ENCODE data around the gene ATP5F1B. TPM values are rescaled to one million over a fixed set of nuclear protein-coding genes. Genes with fewer than 3 reads are reported as not detected.

ATP5F1B gene
- total RNA-seq, 1 experiment from 2014 or later: 999 TPM

GRCh38 chr12:56589783-56590182 lies 56.0 kb downstream of the ATP5F1B start:
- no peaks in the 10 kb centered on the region for H3K9me3 ChIP-seq (ENCODE audit: control insufficient read depth, insufficient read depth, low read depth, low read length)
- no peaks in the 10 kb centered on the region for H3K4me1 ChIP-seq (ENCODE audit: control insufficient read depth, insufficient read depth, low read length)
- H3K4me3 ChIP-seq (ENCODE audit: low read depth in 2 of 2, low read length in 2 of 2): no peak overlapping the region
- no peak for TF ChIP-seq TCF7L2 (IDR thresholded peaks at IDR 0.05; ENCODE audit: low read depth, low read length)
- no peak for TF ChIP-seq REST (IDR thresholded peaks at IDR 0.05; ENCODE audit: insufficient read depth in 1 of 2, low read depth in 2 of 2, low read length in 1 of 2)
- no peak for TF ChIP-seq POLR2AphosphoS5 (IDR thresholded peaks at IDR 0.05; ENCODE audit: low read depth, low read length)
- no peak for TF ChIP-seq SIN3A (IDR thresholded peaks at IDR 0.05; ENCODE audit: borderline replicate concordance, insufficient read depth, low read depth, low read length)
- no peak for TF ChIP-seq CTCF (IDR thresholded peaks at IDR 0.05)
- in situ Hi-C loops (cut with HindIII; ENCODE audit: low pct_unique_long_range_greater_than_20kb, low sequenced_read_pairs): no loop called here
- CTCF ChIA-PET: interaction anchor here (0.6 kb wide), 2 partner anchors 68 to 98 kb away, joined by 7 to 14 read pairs; partner anchors contain the start of gene RBMS2
- no peaks in the 10 kb centered on the region for H3K27me3 ChIP-seq (ENCODE audit: control insufficient read depth, insufficient read depth, low read length)
- no peak overlapping the region for H3K27ac ChIP-seq (ENCODE audit: low read length)
- ATAC-seq (no peak), DNase-seq (ENCODE audit: low read depth, low spot score) (no peak)
- POLR2A ChIA-PET: no interaction called here
- intact Hi-C loops (cut with micrococcal nuclease; ENCODE audit: unreplicated experiment): no loop called here
- H3K36me3 ChIP-seq (ENCODE audit: control insufficient read depth, insufficient read depth, low read length): no peaks in the 10 kb centered on the region
- no TSS peak for BruUV-seq (replicated peaks)

Other genes with a start within 250 kb of the ATP5F1B start
- 46.2 TPM for gene TIMELESS, start 196.6 kb downstream of the ATP5F1B start, total RNA-seq (2021; ENCODE audit: unreplicated experiment)
- gene MIP, start 191.3 kb downstream of the ATP5F1B start, total RNA-seq (2021; ENCODE audit: unreplicated experiment): not detected
- 3.7 TPM for gene SPRYD4, start 177.4 kb downstream of the ATP5F1B start, total RNA-seq (2021; ENCODE audit: unreplicated experiment)
- gene GLS2, start 157.8 kb downstream of the ATP5F1B start, total RNA-seq (2021; ENCODE audit: unreplicated experiment): 1.3 TPM
- gene RBMS2, start 124.2 kb downstream of the ATP5F1B start, total RNA-seq (2021; ENCODE audit: unreplicated experiment): 18.2 TPM
- gene BAZ2A, start 15.7 kb downstream of the ATP5F1B start, total RNA-seq (2021; ENCODE audit: unreplicated experiment): 131 TPM
- 339 TPM for gene PTGES3, start 42.3 kb upstream of the ATP5F1B start, total RNA-seq (2021; ENCODE audit: unreplicated experiment)
- 716 TPM for gene NACA, start 79.3 kb upstream of the ATP5F1B start, total RNA-seq (2021; ENCODE audit: unreplicated experiment)
- gene PRIM1, start 106.3 kb upstream of the ATP5F1B start, total RNA-seq (2021; ENCODE audit: unreplicated experiment): 25.0 TPM
- gene HSD17B6, start 117.3 kb upstream of the ATP5F1B start, total RNA-seq (2021; ENCODE audit: unreplicated experiment): 1.7 TPM